ENCODE measurements around the gene SLC9A9.

The SLC9A9 gene

GRCh38 chr3:143676021-143676420, 172.2 kb downstream of the SLC9A9 start:
- DNase-seq, result no peak

DNA sequence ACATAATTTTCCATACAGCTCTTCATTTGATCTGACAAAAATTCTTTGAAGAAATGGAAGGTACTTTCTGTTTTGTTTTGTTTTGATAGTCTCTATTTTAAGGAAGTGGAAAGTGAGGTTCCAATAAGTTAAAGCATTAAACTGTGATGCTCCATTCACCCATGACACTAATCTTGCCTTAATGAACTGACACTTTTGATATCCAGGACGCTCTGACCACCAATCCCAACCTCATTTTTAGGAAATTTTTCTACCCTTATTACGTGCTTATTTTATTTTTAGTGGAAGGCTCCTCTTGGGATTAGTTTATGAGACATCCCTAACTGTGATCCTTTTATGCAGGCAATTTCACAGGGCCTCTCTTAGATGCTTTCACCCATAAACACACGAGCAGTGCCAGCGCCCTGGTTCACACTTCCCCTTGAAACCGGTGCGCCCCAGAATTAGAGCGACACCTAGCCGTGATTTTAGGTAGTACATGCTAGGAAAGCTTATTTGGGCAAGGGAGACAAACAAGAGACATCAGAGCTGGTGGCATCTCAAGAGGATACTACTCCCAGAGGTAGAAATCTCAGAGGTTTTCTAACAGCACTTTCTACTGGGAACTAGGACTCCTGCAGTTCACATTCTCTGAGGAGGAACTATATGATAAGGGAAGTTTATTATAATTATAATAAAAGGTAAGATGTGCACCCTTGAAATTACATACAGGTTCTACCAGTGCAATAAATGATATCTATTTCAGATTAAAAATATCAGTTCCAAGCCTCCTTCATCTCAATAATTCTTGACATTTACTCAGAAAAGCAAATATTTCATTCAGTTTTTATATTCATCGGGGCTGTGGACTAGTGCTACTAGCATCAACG, 173.9 kb downstream of the SLC9A9 start:
- DNase-seq, result peak; percentile 63

- DNase-seq, result no peak
These were observed 175.7 kb downstream of the SLC9A9 start for GRCh38 chr3:143672396-143673165.

DNA sequence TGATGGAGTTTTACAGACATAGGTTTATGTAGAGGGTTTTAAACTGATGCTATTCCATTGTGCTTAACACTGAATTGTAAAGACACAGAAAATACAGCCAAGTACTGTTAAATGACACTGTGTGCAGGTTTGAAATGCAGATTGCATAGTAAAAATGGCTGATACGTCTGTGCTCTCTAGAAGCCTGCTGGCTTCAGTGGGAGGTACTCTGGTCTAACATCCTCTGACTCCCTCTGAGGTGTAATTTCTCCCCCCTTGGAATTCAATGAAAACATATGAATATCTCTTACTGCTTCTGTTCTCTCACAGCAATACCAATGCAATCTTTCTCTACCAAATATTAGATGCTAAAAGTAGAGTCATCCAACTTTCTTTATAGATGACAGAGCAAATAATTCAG, 176.6 kb downstream of the SLC9A9 start:
- no peak for DNase-seq

DNA sequence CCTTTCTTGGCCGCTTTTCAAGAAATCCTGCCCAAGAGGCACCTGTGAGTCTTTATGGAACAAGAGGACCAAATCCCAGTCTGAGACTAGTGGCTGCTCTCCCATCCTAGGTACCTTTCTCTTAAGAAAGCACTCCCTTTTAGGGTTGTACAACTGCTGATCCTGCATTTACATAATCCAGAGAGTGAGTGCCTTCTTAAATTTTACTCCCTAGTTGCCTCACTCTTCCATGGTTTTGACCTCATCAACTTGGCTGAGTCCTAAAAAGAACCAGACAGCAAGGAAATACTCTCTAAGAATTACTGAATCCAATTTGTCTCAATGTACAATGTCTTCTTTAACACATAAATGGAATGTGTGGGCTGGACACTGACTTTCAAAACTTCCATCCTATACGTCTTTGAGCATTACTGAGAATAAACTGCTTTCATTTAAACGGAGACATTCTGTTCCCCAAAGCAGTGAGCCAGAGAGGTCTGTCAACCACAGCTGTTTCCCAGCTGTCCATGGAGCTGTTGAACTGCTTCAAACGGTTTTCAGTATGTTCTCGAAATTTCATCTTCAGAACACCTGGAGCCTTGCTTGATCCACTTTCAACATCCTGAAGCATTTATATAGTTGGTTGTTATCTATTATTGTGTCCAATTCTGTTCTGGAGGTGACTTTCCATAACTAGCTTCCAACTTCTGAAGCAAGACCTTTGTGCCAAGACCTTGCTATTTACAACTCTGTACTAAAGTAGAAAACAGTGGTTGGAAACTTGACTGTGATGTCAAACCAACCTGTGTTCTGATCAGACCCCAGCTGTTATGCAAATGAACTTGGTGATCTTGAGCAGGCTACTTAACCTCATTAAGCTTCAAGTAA, 179.1 kb downstream of the SLC9A9 start:
- DNase-seq, result no peak

GRCh38 chr3:143668385-143668784, 179.9 kb downstream of the SLC9A9 start:
- no peak for DNase-seq

- no peak for DNase-seq
These were observed 186.6 kb downstream of the SLC9A9 start for GRCh38 chr3:143661677-143662076.

DNA sequence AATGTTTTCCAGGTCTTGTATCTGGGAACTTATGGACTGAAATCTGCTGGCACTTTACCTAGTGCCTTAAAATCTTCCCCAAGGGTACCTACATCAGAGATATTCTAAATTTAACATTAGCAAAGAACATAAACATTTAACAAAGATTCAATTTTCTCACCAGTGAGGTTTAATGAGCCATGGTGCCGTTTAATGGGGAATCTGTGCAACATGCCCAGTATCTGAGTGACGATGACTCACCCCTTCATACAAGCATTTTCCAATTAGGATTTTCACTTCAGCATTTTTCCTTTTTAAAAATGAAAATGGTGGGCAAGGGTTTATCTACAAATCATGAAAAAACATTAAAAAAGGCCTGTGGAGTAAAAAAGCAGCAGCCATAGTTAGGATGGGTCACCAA, 189.4 kb downstream of the SLC9A9 start:
- no peak for DNase-seq

- no peak for DNase-seq
These were observed 190.2 kb downstream of the SLC9A9 start for GRCh38 chr3:143658116-143658515.

DNA sequence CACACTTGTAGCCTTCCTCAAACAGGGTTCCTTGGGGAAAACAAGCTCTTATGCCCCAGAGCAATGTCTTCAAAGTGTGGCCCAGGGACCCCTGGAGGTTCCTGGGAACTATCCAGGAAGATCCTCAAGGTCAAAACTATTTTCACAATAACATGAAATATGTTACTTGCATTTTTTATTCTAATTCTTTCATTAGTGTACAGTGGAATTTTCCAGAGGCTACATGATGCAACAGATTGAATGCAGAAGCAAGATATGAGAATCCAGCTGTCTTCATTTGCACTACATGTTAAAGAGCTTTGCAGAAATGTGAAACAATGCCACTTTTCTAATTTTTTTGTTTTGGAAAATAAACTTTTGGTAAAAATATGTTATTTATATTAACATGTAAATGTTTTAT, 190.9 kb downstream of the SLC9A9 start:
- DNase-seq, result no peak

DNA sequence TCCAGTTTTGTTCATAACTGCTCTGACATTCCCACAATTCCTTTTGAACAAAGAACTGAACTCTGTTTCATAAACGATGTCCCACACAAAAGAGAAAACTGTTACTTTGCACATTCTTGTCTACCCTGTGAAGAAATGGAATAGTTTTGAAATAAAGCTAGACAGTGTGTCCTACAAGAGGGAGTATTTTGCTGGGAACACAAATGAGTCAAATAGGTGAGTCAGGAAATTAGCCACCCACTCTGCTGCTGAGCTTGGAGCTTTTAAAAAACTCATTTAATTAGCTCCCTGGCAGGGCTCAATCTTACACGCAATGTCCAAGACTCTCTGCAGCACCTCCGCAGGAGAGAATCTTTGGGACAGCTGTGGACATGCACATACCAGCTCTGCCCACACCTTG, 193.4 kb downstream of the SLC9A9 start:
- DNase-seq, result no peak

- no peak for DNase-seq
These were observed 194.3 kb downstream of the SLC9A9 start for GRCh38 chr3:143653935-143654334.

- no peak for DNase-seq
These were observed 194.8 kb downstream of the SLC9A9 start for GRCh38 chr3:143653493-143653892.

DNA sequence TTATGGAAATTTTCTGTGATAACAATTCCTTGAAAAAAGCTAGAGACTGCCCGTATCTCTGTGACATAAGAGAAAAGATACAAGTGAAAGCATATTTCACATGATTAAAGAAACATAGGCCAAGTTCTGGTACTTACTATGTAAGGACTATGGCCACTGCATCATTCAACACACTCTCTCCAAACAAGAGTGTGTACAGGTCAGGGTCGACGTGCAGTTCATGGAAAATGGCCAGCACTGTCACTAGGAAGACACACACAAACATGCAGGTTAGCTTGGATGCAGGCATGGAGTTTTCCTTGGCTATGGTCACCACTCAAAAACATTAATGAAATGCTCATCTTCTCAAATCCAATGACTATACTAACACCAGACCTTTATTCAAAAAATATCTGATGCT, 196.2 kb downstream of the SLC9A9 start:
- no peak for DNase-seq

GRCh38 chr3:143650827-143651226, 197.4 kb downstream of the SLC9A9 start:
- DNase-seq, result no peak

GRCh38 chr3:143650120-143650519, 198.1 kb downstream of the SLC9A9 start:
- no peak for DNase-seq

GRCh38 chr3:143648708-143649107, 199.6 kb downstream of the SLC9A9 start:
- no peak for DNase-seq

DNA sequence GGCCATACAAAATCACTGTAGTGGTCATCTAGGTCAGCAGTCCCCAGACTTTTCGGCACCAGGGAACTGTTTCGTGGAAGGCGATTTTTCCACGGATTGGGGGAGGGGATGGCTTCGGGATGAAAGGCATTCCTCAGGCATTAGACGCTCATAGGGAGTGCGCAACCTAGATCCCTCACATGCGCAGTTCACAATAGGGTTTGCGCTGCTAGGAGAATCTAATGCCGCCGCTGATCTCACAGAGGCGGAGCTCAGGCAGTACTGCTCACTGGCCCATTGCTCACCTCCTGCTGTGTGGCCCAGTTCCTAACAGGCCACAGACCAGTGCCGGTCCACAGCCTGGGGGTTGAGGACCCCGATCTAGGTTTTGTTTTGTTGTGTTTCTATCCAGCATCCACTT, 200.1 kb downstream of the SLC9A9 start:
- DNase-seq, result no peak

DNA sequence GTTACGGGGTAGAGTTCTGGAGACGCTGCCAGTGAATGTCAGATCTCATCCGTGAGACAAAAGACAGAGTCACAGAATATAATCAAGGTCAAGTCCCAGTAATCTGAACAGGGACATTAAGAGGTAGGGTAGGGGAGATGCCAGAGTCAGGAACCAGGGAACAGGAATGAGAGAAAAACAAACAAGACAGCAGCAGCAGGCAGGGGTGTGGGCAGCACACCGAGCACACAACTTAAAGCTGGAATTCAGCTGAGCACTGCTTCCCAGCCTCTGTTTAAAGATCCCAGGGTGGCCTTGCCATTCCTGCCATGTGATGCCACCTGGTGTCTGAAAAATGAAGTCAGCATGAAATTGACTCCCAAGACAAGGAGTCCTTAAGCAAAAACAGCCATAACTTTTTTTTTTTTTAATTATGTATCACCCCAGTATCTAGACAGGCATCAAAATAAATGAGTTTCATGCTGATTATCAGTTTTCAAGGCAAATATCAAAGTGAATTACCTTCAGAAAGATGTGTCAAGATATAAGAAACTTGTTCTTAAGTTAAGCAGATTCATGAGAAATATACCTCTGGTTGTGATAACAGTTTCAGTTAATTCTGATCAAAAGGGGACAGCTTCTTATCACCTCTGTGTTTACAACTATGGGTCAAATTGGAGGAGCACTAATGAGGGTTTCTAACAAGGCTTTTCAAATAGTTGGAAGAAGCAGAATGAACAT, 203.7 kb downstream of the SLC9A9 start:
- DNase-seq, result no peak

DNA sequence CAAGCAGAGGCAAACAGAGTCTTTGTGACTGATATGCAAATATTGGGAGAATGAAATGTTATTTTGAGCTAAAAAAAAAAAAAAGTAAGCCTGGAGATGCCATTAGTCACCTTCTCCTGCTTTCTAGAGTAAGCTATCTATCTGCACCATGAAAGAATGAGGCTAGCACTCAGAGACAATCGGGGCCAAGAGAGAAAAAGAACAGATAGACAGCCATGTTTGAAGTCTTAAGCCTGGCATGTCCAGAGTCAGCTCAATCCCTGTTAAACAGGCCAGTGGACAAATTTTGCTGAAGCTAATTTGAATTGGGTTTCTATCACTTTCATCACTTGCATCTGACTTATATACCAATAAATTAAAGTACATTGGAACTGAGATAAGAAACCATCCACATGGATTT, 204.4 kb downstream of the SLC9A9 start:
- no peak for DNase-seq

- DNase-seq, result no peak
These were observed 207.5 kb downstream of the SLC9A9 start for GRCh38 chr3:143640774-143641173.

DNA sequence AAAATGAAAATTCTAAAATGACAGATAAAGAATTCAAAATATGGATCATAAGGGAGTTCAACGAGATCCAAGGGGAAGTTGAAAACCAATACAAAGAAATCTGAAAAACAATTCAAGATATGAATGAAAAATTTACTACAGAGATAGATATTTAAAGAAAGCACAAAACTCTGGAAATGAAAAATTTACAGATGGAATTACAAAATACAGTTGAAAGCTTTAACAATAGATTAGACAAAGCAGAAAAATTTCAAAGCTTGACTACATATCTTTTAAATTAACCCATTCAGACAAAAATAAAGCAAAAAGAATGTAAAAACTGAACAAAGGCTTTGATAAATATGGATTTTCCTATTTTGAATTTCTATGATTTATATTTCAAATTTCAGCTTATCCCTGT, 211.1 kb downstream of the SLC9A9 start:
- DNase-seq, result no peak

GRCh38 chr3:143634991-143635390, 213.3 kb downstream of the SLC9A9 start:
- no peak for DNase-seq

All from activated CD8-positive, alpha-beta memory T cell treated with anti-CD3 and anti-CD28 coated beads, Interleukin-2, amount 50 U/mL, for 4 hours (primary cell).